Keratinocyte (primary cell): ENCODE data around the gene DSE. TPM values are rescaled to one million over a fixed set of nuclear protein-coding genes. Genes with fewer than 3 reads are reported as not detected.
A peak's percentile ranks its signal among the peaks of the same experiment; 100 is the strongest.

ENCODE experiments used
- DNase-seq: peaks from one replicate; pipeline ENCODE4 v3.0.0-alpha.2; 2011; ENCODE audit warnings: low read depth, missing footprints, low spot score
- FAIRE-seq: peaks from 2 replicates; lab custom pipeline; 2011; peaks lifted over from hg19 to GRCh38; lab: Jason Lieb, UNC
- H2AFZ ChIP-seq: 2 replicates; pipeline ENCODE4 v1.6.0; 2012; ENCODE audit warnings: low read length, control low read depth, inconsistent platforms; ENCODE audit not compliant: control insufficient read depth
- H3K27ac ChIP-seq: 2 replicates; pipeline ENCODE4 v1.5.1; 2011; ENCODE audit warnings: low read length; ENCODE audit not compliant: control insufficient read depth, insufficient read depth
- H3K27me3 ChIP-seq: 3 replicates; pipeline ENCODE4 v1.6.0; 2011; ENCODE audit warnings: low read length; ENCODE audit not compliant: control insufficient read depth, insufficient read depth; ENCODE audit errors: extremely low read depth
- H3K36me3 ChIP-seq, 2 experiments: 2 replicates in 1 of 2; 3 replicates in 1 of 2; pipeline ENCODE4 v1.5.1; 2011; ENCODE audit warnings: low read length in 2 of 2, mild to moderate bottlenecking in 1 of 2; ENCODE audit not compliant: control insufficient read depth in 2 of 2, insufficient read depth in 2 of 2; ENCODE audit errors: extremely low read depth in 1 of 2
- H3K4me1 ChIP-seq: 3 replicates; pipeline ENCODE4 v1.5.1; 2011; ENCODE audit warnings: low read length; ENCODE audit not compliant: control insufficient read depth, insufficient read depth; ENCODE audit errors: extremely low read depth
- H3K4me2 ChIP-seq: 3 replicates; pipeline ENCODE4 v1.6.0; 2011; ENCODE audit warnings: low read depth, low read length; ENCODE audit not compliant: control insufficient read depth, insufficient read depth; ENCODE audit errors: extremely low read depth
- H3K4me3 ChIP-seq, 3 experiments: fragments of 200-600 bp in 1 of 3; sonication (generic) in 1 of 3; 2 replicates in 2 of 3; 3 replicates in 1 of 3; pipeline ENCODE4 v1.5.1; 2011 to 2016; ENCODE audit warnings: low read length in 3 of 3, mild to moderate bottlenecking in 3 of 3, control low read depth in 2 of 3, inconsistent platforms in 1 of 3, low read depth in 1 of 3, mixed read lengths in 1 of 3, mixed run types in 1 of 3, moderate library complexity in 1 of 3; ENCODE audit not compliant: control insufficient read depth in 2 of 3, insufficient read depth in 2 of 3; ENCODE audit errors: extremely low read depth in 1 of 3
- H3K79me2 ChIP-seq: 2 replicates; pipeline ENCODE4 v1.6.0; 2012; ENCODE audit warnings: low read length; ENCODE audit not compliant: control insufficient read depth, insufficient read depth
- H3K9ac ChIP-seq: 3 replicates; pipeline ENCODE4 v1.6.0; 2011; ENCODE audit warnings: low read length; ENCODE audit not compliant: control insufficient read depth, insufficient read depth; ENCODE audit errors: extremely low read depth
- H3K9me1 ChIP-seq: 3 replicates; pipeline ENCODE4 v1.6.0; 2011; ENCODE audit warnings: low read length; ENCODE audit not compliant: control insufficient read depth, insufficient read depth; ENCODE audit errors: extremely low read depth
- H3K9me3 ChIP-seq: 2 replicates; pipeline ENCODE4 v1.5.1; 2012; ENCODE audit warnings: low read depth, low read length; ENCODE audit not compliant: control insufficient read depth
- H4K20me1 ChIP-seq: 3 replicates; pipeline ENCODE4 v1.6.0; 2011; ENCODE audit warnings: low read length; ENCODE audit not compliant: control insufficient read depth, insufficient read depth; ENCODE audit errors: extremely low read depth
- EZH2 ChIP-seq: IDR thresholded peaks from one replicate; pipeline ENCODE4 v1.6.1; 2012; ENCODE audit warnings: inconsistent platforms, mild to moderate bottlenecking, low read length, moderate library complexity
- dilution Hi-C: fragments of 300-500 bp; cut with MboI; formaldehyde crosslinking; loops from one replicate; pipeline ENCODE4 v1.7.0; 2020; ENCODE audit warnings: low sequenced_read_pairs; ENCODE audit not compliant: extremely low pct_ligation_motif_present
- polyA plus RNA-seq, 5 experiments: library from polyadenylated mRNA; depleted of rRNA in 3 of 5; stranded (reverse) in 3 of 5; stranded (forward) in 1 of 5; unstranded in 1 of 5; fragments of >200 nt; gene quantifications; 1 replicate in 1 of 5; 2 replicates in 3 of 5; 3 replicates in 1 of 5; pipeline versions ENCODE4 v1.2.1 to v1.2.3, GENCODE V29; 2011 to 2012; ENCODE audit warnings: missing spikeins in 2 of 5, low read depth in 1 of 5, low replicate concordance in 1 of 5
- TF ChIP-seq, protein P1 (sequence below), 3 experiments: IDR thresholded peaks in 1 of 3; conservative IDR thresholded peaks in 1 of 3; optimal IDR thresholded peaks in 1 of 3; 2 replicates in 2 of 3; 3 replicates in 1 of 3; pipeline versions ENCODE3 to v1.5.1; 2011; ENCODE audit warnings: low read length in 3 of 3, mild to moderate bottlenecking in 3 of 3, moderate library complexity in 2 of 3, control low read depth in 1 of 3, inconsistent platforms in 1 of 3; ENCODE audit not compliant: insufficient read depth in 2 of 3; ENCODE audit errors: extremely low read depth in 1 of 3

The DSE gene
- polyA plus RNA-seq, 1 donor (not counting 4 experiments of a cell fraction or from before 2014, with no cell fraction given), result 99.7 TPM

DNA sequence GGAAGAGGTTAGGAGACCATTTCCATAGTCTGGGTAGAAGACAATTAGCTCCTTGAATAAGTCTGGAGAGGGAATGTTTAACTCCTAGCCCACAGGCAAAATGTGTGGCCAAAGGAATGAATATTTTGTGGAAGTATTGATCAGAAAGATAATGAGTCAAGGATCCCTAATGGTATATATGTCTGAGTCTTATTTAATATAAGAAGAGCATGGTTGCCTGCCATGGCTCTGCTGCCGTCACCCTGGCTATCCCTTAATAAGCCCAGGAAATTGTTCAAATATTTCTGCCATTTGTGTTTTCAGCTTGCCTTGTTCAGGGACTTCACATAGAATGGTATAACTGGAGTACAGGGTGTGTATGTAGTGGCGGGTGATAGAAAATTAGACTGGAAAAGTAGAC lies 72.4 kb downstream of the DSE start:
- DNase-seq (no peak), FAIRE-seq (no peak)
- H2AFZ ChIP-seq, result no peak overlapping the region
- H3K9ac ChIP-seq, result no peak overlapping the region
- TF ChIP-seq EZH2, result no peak
- TF ChIP-seq, protein P1, sequence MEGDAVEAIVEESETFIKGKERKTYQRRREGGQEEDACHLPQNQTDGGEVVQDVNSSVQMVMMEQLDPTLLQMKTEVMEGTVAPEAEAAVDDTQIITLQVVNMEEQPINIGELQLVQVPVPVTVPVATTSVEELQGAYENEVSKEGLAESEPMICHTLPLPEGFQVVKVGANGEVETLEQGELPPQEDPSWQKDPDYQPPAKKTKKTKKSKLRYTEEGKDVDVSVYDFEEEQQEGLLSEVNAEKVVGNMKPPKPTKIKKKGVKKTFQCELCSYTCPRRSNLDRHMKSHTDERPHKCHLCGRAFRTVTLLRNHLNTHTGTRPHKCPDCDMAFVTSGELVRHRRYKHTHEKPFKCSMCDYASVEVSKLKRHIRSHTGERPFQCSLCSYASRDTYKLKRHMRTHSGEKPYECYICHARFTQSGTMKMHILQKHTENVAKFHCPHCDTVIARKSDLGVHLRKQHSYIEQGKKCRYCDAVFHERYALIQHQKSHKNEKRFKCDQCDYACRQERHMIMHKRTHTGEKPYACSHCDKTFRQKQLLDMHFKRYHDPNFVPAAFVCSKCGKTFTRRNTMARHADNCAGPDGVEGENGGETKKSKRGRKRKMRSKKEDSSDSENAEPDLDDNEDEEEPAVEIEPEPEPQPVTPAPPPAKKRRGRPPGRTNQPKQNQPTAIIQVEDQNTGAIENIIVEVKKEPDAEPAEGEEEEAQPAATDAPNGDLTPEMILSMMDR (optimal IDR thresholded peaks at IDR 0.05 in 1 of 3, IDR thresholded peaks at IDR 0.05 in 1 of 3, conservative IDR thresholded peaks at IDR 0.05 in 1 of 3; ENCODE audit: extremely low read depth in 1 of 3, insufficient read depth in 2 of 3, low read length in 3 of 3), result no peak
- no peak overlapping the region for H3K4me3 ChIP-seq
- no peaks in the 10 kb centered on the region for H3K79me2 ChIP-seq
- no peaks in the 10 kb centered on the region for H3K27me3 ChIP-seq
- H3K4me2 ChIP-seq, result no peak overlapping the region
- no peaks in the 10 kb centered on the region for H3K9me3 ChIP-seq
- dilution Hi-C loops, result no loop called here
- H3K36me3 ChIP-seq, result no peaks in the 10 kb centered on the region
- H3K4me1 ChIP-seq, result peaks cover 19% of the 10 kb centered on the region
- no peaks in the 10 kb centered on the region for H3K9me1 ChIP-seq
- no peak overlapping the region for H3K27ac ChIP-seq
- H4K20me1 ChIP-seq, result no peaks in the 10 kb centered on the region

- Histone ChIP-seq H3K36me3 (no peaks in the 10 kb centered on the region), H3K9ac (no peak overlapping the region), H3K27me3 (no peaks in the 10 kb centered on the region), H3K4me3 (no peak overlapping the region), H2AFZ (no peak overlapping the region), H3K4me2 (no peak overlapping the region), H3K9me1 (no peaks in the 10 kb centered on the region), H4K20me1 (no peaks in the 10 kb centered on the region), H3K4me1 (peaks cover 22% of the 10 kb centered on the region), H3K27ac (no peak overlapping the region), H3K79me2 (no peaks in the 10 kb centered on the region), H3K9me3 (no peaks in the 10 kb centered on the region)
- dilution Hi-C loops, result no loop called here
- FAIRE-seq (peak; percentile 82), DNase-seq (no peak)
- TF ChIP-seq EZH2, result no peak
- TF ChIP-seq, protein P1 (optimal IDR thresholded peaks at IDR 0.05 in 1 of 3, IDR thresholded peaks at IDR 0.05 in 1 of 3, conservative IDR thresholded peaks at IDR 0.05 in 1 of 3; ENCODE audit: extremely low read depth in 1 of 3, insufficient read depth in 2 of 3, low read length in 3 of 3), result peak; percentile 35 to 59 (median 36)
Measured at GRCh38 chr6:116444092-116444491, 73.3 kb downstream of the DSE start.
